Endometrial microvascular endothelial cells (primary cell): ENCODE data around the gene MAP1LC3B2. TPM values are rescaled to one million over a fixed set of nuclear protein-coding genes. Genes with fewer than 3 reads are reported as not detected.

ENCODE experiments used
- in situ Hi-C: cut with HindIII; loops from 2 replicates; pipeline ENCODE4 v1.10.0; 2017; ENCODE audit warnings: low sequenced_read_pairs, low pct_unique_long_range_greater_than_20kb; ENCODE audit errors: inconsistent ontology term
- total RNA-seq: library from RNA; depleted of rRNA; stranded (reverse); fragments of >200 nt; gene quantifications from one replicate; pipeline ENCODE4 v1.2.3, GENCODE V29; 2015; ENCODE audit errors: inconsistent ontology term

MAP1LC3B2 gene
- not detected for total RNA-seq

GRCh38 chr12:116559162-116559935 is at the start of gene MAP1LC3B2:
Gene MAP1LC3B2 (plus strand): TSS chr12:116559381. CDS start chr12:116575943, 16,562 bp downstream.
- in situ Hi-C loops = no loop called here

- in situ Hi-C loops = no loop called here
Measured at GRCh38 chr12:116513944-116514343, 45.2 kb upstream of the MAP1LC3B2 start.

- in situ Hi-C loops = no loop called here
Measured at GRCh38 chr12:116515684-116516083, 43.5 kb upstream of the MAP1LC3B2 start.

- in situ Hi-C loops = no loop called here
Measured at GRCh38 chr12:116516657-116517056, 42.5 kb upstream of the MAP1LC3B2 start.

GRCh38 chr12:116517431-116518045 is 41.6 kb upstream of the MAP1LC3B2 start:
- in situ Hi-C loops = no loop called here

GRCh38 chr12:116520225-116520760 is 38.9 kb upstream of the MAP1LC3B2 start:
- in situ Hi-C loops = no loop called here

DNA sequence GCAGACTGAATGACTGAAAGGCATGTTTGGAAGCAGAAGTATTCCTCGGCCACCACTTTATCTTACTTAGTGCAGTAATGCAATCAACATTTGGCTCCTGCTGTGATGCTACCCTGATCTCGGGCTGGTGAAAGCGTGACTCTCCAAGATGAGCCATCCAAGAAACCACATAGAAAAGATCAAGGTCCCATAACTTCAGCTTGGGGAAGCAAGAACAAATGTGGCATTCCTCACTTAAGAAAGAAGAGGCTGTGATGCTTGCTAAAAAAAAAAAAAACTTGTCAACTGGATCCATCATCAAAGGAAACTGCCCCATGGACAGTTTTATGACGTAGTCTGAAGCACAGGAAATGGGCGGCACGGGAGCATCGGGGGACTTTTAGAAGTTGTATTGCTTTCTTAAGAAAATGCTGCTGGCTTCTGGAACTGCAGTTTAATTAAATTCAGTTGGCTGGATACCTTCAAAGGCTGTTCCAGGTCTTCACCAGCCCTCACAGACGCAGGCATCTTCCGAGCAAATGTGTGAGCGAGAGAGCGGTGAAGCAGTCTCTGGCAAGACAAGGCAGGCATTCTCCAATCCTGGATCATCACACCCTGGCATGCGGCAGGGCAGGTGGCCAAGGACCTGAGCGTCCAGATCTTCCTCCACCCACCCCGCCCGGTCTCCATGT is 38.2 kb upstream of the MAP1LC3B2 start:
- in situ Hi-C loops = no loop called here

DNA sequence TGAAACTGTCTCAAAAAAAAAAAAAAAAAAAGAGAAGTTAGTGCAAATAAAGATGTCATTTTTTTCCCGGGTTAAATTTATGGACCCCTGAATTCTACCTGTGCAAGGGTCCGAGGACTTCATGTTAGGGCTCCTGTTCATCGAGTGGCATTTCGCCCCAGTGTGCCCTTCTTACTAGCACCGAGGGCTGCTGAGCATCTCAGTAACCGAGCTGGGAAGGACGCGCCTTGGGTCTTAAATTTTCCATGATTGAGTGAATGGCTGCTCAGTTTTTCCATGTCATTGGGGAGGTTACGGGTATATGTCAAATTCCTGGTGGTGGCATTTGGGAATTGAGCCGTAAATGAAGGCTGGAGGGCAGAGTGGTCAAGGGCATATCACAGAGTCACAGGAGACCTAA is 34.9 kb upstream of the MAP1LC3B2 start:
- in situ Hi-C loops = no loop called here

GRCh38 chr12:116524964-116525379 is 34.2 kb upstream of the MAP1LC3B2 start:
- in situ Hi-C loops = no loop called here

- in situ Hi-C loops = no loop called here
Measured at GRCh38 chr12:116525418-116526001, 33.7 kb upstream of the MAP1LC3B2 start.

DNA sequence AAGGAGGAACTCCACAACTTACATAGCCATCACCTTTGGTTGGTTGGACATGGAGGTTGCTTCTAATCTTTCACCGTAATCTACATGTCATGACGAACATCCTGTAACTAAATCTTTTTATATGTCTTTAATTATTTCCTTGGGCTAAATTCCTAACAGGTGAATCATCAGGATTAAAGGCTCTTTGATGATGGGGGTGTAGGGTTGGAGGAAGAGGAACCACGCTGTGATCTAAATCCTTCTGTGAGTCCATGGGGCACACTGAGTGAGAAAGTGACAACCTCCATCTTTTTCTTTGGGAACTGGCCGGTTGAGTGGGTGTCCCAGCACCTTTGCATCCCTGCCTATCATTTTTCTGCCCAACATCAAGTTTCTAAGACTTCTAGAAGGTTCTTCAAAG is 31.1 kb upstream of the MAP1LC3B2 start:
- in situ Hi-C loops = no loop called here

- in situ Hi-C loops = no loop called here
Measured at GRCh38 chr12:116528498-116528897, 30.7 kb upstream of the MAP1LC3B2 start.

GRCh38 chr12:116529048-116529447 is 30.1 kb upstream of the MAP1LC3B2 start:
- in situ Hi-C loops = no loop called here

GRCh38 chr12:116529686-116530085 is 29.5 kb upstream of the MAP1LC3B2 start:
- in situ Hi-C loops = no loop called here

DNA sequence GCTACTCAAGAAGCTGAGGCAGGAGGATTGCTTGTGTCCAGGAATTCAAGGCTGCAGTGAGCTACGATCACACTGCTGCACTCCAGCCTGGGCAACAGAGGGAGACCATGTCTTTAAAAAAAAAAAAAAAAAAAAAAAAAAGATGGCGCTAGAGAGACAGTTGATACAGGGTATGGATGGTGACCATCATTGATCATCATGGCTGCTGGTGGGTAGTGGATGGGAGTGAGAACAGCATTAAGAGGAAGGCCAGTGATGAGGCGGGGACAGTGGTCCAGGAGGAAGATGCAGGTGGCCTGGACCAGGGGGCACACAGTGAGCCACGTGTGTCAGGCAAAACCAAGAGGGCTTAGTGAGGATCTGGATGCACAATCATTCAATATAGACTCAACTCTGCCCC is 26.8 kb upstream of the MAP1LC3B2 start:
- in situ Hi-C loops = no loop called here

- in situ Hi-C loops = no loop called here
Measured at GRCh38 chr12:116532986-116533342, 26.2 kb upstream of the MAP1LC3B2 start.

- in situ Hi-C loops = no loop called here
Measured at GRCh38 chr12:116533343-116534251, 25.6 kb upstream of the MAP1LC3B2 start.

GRCh38 chr12:116534311-116535121 is 24.7 kb upstream of the MAP1LC3B2 start:
- in situ Hi-C loops = no loop called here
